COR-L47 (cell line): Measurements from ENCODE around the gene RBMS3.
"Not testable (repeated sequence)": the region's sequence is repeated elsewhere in the genome, so short reads cannot be mapped to it uniquely, and the experiment has no call there.

Experiments used
- DNase-seq: peaks from one replicate; lab custom pipeline; 2025; lab: John Stamatoyannopoulos, UW

The RBMS3 gene

DNA sequence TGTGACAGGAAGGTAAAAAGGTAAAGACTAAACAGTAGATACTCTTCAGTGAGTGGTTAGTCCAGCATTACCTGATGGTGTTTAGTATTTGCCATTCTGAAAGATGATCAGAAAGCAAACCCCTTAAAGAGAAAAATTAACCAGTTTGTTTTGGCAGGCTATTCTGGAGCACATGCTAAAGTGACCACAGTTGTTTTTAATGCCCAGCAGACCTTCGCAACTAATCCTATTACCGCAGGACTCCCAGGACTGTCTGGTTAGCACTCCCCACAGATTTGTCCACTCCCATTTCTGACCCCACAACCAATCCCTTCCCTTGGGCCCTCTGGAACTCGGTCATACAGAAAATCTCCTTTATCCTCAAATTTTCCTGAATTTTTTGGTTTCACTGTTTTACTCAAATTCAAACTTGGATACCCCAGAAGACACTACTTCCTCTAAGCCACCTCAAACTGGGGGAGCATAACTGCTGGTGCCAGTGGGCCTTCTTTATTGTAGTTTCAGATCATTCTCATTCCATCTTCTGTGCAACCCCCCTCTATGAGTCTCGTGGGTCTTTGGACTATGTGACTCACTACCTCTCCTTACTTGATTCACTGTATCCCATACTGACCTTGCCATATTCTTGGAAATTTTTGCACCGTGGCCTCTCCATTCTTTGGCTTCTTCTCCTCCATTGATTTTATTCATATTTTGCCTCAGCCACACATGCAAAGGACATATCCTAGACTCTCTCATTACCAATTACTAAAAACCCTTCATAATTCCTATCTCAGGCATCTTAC lies 104.4 kb downstream of the RBMS3 start:
- no peak for DNase-seq

DNA sequence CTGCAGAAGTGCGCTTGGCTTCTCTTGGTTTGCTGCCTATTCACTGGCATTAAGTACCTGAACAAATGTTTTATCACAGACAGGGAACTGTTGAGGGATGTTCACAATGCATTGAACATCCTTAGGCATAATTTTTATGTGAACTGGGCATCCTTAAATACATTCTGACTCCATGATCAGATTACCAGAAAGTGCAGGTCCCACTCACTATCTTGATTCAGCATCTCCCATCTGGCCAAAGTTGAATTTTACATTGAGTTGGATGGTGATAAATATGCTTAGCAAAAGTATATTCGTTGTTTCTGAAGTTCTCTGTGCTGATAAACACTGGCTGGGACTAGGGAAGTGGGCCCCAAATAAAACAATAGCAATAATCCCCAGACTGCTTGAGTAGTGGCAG lies 108.5 kb downstream of the RBMS3 start:
- DNase-seq = no peak

DNA sequence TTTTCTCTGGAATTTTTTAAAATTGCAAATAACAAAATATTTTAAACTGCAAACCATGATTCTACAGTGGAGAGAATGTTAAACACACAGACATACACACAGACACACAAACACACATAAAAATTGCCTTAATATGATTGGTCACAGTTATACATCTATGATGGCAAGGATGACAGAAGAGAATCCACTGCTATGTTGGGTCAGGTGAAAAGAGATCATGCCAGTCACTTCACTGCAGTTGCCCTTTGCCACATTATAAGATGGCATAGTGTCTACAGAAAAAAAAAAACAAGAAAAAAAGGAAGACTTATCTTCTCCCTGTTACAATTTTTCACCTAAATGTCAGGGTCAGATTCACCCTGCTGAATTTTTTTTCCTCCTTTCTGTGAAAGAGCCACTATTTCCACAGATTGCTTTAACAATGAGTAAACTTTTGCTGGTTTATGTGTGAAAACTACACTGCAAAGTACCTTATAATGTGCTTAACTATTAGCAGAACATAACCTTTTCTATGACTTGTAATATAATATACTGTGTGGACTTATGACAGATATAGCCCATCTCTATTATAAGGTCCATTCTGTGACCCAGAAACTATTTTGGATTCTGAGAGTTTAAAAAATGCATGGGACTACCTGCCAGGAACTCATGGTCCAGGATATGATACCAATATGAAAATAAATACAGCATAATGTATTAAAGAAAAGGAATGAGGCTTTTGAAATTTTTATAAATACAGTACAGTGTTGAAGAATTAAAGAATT lies 111.9 kb downstream of the RBMS3 start:
- no peak for DNase-seq

DNA sequence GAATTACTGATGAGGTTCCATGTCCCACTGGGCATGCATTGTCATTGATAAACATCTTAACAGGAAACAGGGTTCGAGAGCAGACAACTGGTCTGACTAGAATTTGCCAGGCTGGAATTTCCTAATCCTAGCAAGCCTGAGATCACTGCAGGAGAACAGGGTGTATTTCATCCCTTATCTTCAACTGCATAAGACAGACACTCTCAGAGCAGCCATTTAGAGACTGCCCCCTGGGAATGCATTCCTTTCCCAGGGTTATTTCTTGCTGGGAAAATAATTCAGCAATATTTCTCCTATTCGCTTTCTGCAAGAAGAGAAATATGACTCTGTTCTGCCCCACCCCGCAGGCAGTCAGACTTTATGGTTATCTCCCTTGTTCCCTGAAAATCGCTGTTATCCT lies 113.1 kb downstream of the RBMS3 start:
- DNase-seq = not testable (repeated sequence)

DNA sequence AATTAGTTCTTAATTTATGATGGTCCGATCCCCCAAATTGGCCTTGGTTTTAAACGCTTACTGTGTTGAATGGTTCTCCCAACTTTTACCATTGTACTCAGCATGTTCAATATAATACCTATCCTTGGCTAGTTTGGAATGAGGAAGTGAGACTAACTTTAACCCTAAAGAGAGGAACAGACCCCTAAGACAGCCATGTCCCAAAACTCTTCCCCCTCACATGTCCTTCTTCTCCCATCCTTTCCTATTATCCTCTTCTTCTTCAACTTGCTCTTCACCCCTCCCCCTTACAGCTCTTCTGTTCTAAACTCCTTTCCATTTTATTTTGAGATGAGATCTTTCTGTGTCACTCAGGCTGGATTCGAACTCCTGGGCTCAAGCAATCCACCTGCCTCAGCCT lies 116.5 kb downstream of the RBMS3 start:
- no peak for DNase-seq

DNA sequence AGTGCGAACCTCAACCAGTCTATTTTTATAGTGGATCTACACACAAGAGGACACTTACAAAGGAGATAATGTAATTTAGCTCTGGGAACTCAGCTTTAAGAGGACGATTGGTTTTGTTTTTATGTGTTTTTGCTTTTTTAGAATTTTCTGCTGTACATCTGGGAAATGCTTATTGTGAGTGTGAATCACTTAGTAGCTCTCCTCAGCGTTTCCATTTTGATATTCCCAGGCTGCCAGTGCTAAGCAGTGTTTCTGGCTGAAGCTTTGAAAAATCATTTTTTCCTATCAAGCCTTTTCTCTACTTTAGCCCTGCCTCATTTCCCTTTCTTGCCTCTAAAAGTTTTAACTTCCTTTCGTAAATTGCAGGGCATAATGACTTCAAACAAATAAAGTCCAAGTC lies 117.9 kb downstream of the RBMS3 start:
- no peak for DNase-seq

DNA sequence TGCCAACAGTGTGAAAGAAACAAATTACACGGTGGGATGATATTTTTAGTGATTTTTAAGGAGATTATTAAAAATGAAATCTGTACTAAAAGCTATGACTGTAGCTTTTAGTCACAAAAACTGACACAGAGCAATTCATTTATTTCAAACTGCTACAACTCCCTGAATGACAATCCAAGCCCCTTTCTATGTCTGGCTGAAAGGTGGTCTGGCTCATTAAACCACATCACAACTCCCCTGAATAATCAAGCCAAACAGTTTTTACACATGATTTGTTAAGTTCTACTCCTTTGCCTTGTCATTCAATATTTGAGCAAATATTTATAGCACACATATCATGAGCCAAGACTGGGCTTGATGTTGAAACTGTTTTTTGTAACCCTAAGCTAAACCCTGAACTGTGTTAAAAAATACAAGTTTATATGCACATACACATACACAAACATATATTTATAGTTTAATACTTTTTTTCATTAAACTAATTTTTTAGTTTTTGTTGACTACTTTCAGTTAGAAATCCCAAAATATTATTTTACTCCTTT lies 125.5 kb downstream of the RBMS3 start:
- DNase-seq = no peak

DNA sequence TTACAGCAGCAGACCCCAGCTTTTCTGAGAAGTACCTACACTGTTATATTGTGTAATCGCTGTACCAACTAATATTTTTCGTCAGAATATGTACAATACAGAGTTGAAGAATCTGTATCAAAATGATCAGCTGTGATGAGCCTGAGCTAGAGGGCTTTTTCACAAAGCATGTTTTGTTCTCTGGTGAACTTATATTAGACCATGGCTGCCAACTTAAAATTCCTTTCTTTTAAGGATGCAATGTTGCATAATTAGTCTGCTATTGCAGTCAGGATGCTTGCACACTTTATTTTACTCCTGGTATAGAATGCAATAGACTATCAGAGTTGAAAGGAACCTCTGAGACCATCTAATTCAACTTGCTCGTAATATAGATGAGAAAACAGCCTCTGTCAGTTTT lies 127.8 kb downstream of the RBMS3 start:
- DNase-seq = no peak

DNA sequence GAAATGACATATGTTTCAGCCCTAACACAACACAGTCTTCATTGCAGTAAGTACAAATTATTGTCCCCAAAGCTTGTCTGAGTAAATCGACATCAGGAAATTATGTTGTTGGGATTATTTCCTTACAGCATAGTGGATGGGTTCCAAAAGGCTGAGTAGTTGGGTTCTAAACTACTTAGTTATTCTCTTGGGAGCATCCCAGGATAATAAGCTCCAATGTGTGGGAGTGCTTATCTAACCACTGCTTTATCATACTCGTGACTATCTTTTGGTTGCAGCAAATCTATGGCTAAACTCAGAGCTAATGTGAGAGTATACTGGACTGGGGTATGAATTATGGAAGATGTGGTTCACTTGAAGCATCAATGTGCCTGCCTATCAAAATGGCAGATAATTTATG lies 128.5 kb downstream of the RBMS3 start:
- no peak for DNase-seq

DNA sequence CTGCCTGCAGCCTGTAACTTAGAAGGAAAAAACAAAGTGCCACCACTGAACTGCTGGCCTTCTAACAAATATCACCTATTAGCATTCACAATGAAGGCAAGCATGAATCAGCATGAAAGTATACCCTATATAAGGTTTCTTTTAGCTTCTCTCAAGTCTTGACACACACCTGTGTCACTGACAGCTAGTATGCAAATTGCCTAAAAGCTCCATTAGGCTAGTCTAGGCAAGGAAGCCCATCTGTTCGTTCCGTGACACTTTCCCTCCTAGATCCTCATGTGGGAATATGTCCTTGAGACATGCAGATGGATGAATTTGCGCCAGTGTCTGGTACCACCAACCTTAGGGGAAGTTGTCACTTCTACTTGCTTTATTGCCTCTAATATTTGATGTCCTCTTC lies 129.3 kb downstream of the RBMS3 start:
- no peak for DNase-seq

DNA sequence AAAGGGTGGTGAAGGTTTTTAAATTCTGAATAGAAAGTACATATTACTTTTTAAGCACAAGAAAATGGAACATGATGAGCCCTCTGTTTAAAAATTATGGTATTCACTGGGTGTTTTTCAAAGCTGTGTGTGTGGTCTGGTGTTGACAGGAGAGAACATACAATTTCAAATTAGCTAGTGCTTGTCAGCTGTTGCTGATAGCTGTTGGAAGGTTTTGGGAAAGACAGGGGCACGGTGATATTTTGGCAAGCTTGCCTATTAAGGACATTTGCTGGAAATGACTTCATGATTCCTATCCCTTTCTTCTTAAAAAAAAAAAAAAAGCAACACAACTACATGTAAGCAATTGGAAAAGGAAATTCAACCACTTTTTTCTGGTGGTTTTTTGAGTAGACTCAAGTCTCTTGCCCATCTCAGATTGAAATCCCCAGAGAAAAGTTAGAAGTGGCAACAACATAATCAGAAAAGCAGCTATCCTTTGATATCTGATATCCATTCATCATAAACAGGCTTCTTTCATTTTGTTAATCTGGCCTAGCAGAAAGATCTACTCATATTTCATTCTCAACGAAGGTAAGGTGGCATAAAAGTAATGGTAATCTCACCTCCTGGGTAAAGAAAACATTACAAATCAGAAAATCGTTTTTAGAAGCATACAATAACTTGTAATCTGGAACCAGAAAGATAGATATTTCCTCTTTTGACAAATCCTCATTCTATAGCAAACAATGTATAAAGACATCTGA lies 130.0 kb downstream of the RBMS3 start:
- no peak for DNase-seq

DNA sequence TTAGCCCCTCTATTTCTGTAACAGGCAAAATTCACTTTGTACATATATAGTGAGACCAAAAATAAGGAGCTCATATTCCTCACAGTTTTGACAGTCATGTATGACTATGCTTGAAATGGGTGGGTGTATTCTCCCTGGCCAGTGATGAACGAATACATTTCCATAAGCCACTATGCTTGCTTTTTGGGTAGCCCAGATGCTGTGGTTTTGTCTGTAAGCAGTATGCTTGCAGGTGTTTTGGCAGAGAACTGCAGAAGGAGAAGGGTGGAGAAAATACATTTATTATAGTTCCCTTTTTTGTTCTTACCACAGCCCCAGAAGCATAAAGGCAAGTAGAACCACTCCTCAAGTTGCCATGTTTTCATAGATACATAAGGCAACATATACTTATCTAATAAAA lies 131.2 kb downstream of the RBMS3 start:
- no peak for DNase-seq

DNA sequence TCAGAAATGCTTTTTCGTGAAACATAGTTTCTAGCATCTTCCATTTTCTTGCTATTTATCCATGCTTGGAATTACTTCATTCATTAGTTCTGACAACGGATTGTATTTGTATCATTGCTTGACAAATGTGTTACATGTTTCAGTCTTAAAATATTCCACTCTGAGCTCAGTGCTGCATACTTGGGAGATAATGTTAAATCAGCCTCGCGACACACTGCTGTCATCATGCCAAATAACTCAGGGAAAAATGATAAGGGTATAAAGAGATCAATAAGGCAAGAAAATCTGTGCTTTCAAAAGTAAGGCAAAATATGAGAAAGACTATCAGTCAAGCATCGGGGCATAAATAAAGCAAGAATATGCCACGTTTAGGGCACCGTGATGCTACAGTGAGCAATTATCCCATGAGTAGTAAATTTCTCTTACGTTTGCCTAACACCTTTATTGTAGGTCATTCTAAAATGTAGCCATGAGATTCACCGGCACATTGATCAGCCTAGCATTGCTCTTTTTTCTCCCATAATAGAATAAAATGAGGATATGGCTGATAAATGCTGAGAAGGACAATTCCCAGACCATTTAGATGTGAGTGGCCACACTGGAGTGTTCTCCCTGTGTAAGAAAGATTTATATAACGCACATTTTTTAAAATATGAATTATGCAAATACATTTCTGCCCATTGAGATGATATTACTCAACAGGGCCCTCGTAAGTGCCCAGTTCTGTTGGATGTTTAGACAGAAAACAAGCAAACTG lies 133.8 kb downstream of the RBMS3 start:
- no peak for DNase-seq

DNA sequence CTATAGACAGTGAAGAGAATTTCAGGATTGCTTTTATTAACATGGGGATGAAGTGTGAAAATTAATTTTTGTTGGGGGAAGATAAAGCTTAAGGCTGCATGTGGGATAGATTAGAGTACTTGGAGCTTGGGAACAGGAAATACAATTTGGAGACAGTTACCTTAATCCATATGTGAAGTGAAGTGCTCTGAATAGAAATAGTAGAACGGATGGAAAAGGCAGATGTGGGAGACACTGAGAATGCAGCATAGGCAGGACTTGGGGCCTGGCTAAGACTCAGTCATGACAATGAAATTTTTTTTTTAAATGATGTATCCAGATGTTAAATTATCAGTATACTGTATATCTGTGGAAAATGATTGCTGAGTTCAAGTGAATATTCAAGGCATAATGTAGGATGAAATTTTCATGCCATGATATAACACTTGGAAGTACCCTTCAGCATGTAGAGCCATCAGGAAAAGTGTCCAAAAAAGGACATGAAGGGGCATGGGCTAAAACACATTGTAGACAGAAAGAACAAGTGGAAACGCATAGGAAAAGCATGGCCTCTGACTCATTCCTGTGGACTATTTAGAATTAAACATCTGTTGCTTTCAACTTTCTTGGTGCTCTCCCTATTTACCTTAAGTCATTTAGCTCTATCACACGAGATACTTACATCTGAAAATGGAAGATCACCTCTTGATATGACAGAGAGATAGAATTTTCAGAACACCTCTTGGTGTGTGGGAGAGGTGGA lies 134.8 kb downstream of the RBMS3 start:
- no peak for DNase-seq

DNA sequence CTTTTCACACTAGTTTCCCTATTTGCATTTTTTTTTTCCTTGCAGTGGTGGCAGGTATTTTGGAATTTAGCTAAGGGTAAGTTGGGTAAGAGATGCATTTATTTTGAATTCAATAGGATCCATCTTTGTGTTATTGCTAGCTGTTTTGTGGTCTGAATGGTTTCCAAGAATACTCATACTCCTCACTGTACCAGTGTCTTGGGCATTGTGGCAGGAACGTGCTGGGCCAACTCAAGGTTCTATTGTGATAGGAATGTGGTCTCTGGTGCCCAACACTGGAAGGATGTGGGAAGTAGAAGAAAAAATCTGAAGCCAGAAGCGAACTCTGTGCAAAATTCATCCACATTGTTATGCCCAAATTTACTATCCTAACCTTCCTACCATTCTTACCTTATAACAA lies 135.6 kb downstream of the RBMS3 start:
- no peak for DNase-seq

DNA sequence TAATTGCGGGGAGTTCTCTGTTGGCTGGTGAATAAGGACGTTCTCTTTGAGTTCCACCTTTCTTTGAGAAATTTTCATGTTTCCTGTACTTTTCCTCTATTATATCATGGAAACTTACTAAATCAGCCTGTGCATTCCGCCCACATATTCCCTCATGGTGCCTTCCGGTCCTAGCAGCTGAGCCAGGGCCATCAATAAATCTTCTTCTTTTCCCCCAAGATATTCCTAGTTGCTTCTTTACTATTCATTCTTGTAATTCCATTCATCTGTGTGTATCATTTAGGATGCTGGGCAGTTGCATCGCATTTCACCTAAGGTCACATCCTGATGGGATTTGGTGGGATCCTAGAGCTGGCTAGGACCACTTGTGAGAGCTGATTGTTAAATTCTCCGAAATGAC lies 139.2 kb downstream of the RBMS3 start:
- DNase-seq = no peak

DNA sequence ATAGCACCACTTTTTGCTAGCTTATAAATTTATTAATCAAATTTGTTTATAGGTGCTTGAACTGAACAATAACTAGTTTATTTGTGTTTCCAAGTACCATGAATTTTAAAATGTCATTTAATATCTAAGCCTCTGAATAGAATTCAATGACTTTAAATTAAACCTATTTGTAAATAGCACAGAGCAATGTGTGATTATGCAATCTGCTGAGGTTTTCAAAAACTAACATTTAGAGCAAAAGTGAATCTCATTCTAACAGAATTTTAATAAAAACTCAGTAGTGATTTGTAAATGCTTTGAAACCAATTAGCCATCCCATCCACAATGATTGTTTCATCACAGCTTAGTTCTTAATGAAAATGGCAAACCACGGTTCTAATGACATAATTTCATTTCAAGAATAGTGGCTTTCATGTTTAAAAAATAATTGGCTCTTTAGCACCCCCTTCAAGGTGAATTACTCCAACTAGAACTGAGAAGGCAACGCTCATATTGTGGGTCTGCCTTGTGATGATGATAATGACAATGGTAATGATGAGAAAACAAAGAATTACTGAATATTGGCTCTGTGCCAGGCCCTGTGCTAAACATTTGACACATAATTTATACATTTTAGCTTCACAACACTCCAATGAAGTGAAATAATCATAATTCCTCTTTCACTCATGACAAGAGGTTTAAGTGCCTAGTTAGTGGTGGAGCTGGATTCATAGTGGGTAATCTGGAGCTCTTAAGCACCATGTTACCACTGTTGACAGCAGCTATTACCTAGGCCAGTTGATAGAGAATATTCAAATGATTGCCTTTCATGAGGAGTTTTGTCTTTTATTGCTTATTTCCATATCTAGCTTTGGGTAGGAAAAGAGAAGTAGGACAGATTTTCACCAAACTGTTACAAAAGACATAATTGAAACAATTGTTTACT lies 145.7 kb downstream of the RBMS3 start:
- DNase-seq = peak; percentile 1

DNA sequence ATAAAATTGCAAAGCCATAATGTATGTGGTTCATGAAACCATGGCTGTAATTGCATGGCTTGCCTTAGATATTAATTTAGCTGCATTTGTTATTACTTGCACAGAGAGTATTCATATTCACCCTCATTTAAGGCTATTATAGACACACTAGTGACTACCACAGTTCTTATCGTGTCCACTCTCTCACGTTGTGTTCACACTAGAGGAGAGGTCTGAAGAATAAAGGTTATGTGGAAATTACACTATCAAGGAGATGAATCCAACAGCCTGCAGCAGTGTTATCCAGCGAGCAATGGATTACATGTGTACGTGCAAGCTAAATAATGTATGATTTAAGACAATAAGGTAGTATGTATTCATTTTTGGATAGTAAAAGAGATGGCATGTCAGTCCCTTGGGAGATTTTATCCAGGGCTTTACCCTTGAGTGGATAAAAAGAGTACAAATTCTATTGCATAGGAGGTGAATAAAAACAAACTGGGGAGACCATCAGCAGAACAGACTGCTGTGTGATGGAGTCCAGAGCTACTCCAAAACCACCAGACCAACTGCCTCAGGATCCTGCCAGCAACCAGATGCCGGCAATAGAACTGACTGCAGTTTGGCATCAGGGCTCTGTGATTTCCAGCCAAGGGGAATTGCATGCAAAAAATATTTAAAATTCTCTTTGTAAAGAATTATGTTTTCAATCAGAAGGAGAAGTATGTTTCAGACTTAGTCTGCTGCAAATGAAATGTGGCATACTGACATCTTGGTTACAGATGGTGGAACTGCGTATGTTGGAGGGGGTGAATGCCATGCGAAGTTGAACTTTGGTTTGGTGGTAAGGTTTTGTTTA lies 146.6 kb downstream of the RBMS3 start:
- no peak for DNase-seq

DNA sequence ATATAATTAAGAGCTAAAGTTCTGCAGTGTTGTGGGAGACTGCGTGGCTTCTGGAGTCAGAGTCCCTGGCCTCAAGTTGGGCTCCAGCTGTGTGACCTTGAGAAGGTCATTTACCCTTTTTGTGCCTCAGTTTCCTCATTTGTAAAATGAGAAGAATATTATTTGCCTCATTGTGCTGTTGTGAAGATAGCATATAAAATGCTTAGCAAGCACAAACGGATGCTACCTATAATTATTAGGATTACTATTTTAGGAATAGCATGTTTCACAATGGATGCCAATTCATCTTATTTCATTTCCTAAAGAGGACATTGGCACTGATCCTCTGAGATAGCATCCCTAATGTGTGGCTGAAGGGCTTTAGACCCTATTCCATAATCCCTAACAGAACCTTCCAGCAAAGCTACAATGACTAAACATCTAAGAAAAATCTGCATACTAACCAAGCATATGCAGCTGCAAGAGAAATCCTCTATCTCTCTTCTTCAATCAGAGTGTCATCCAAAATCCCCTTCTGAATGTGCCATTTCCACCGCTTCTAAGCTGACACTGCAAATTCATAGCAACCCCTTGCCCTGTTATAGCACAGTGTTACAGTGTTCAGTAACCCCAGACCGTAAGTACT lies 148.3 kb downstream of the RBMS3 start:
- no peak for DNase-seq
